Measurements from ENCODE around the gene TULP4.

TULP4 gene

DNA sequence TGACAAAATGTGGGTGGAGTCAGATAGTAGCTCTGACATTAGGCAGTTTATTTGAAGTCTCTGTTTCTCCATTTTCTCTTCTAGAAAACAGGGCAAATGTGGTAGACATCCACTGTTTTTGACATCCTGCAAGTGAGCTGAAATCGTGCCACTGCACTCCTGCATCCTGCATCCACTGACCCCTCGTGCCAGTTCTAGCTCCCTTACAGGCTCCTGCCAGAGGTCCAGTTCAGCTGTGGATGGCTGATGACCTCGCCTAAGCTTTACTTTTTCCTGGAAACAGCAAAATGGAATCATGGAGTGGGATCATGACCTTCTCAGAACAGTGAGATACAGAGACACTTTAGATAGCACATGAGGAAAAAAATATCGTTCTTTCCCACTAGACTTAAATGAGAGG is 58.5 kb downstream of the TULP4 start:
- CTCF ChIA-PET: interaction anchor here (1.0 to 1.1 kb wide), 2 partner anchors 16 to 17 kb away, joined by 3 to 5 read pairs; no protein-coding TSS in a partner anchor
- TF ChIP-seq, protein P1, sequence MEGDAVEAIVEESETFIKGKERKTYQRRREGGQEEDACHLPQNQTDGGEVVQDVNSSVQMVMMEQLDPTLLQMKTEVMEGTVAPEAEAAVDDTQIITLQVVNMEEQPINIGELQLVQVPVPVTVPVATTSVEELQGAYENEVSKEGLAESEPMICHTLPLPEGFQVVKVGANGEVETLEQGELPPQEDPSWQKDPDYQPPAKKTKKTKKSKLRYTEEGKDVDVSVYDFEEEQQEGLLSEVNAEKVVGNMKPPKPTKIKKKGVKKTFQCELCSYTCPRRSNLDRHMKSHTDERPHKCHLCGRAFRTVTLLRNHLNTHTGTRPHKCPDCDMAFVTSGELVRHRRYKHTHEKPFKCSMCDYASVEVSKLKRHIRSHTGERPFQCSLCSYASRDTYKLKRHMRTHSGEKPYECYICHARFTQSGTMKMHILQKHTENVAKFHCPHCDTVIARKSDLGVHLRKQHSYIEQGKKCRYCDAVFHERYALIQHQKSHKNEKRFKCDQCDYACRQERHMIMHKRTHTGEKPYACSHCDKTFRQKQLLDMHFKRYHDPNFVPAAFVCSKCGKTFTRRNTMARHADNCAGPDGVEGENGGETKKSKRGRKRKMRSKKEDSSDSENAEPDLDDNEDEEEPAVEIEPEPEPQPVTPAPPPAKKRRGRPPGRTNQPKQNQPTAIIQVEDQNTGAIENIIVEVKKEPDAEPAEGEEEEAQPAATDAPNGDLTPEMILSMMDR (IDR thresholded peaks at IDR 0.05; ENCODE audit: control extremely low read depth, extremely low read depth, low read depth, missing control alignments): no peak
- no peak for DNase-seq (ENCODE audit: extremely low spot score)
- POLR2A ChIA-PET: no interaction called here

DNA sequence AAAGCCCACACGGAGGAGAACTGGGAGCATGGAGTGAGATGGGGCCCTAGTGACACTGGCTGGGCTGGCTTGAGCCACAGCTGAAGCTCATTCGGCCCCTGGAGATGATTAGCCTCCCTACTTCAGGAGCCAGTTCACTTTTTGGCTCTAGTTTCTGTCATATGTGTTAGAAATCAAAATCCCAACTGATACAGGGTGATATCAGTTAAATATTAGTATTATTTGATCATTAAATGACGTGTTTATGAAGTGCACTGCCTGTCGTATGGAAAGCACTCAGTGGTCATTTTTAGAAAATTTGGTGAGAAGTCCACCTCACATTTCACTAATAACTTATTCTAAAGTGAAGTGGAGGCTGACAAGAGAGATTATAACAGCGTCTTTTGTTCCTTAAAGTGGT is 59.0 kb downstream of the TULP4 start:
- CTCF ChIA-PET: interaction anchor here (1.0 to 1.1 kb wide), 2 partner anchors 16 kb away, joined by 3 to 5 read pairs; no protein-coding TSS in a partner anchor
- no peak for DNase-seq (ENCODE audit: extremely low spot score)
- POLR2A ChIA-PET: no interaction called here
- TF ChIP-seq, protein P1 (IDR thresholded peaks at IDR 0.05; ENCODE audit: control extremely low read depth, extremely low read depth, low read depth, missing control alignments): no peak

- ChIA-PET POLR2A (no interaction called here), CTCF (interaction anchor here (1.2 to 1.6 kb wide), 4 partner anchors 10 to 15 kb away, joined by 3 to 4 read pairs (median 4); no protein-coding TSS in a partner anchor)
- TF ChIP-seq, protein P1 (IDR thresholded peaks at IDR 0.05; ENCODE audit: control extremely low read depth, extremely low read depth, low read depth, missing control alignments): no peak
These were observed 60.3 kb downstream of the TULP4 start for GRCh38 chr6:158372574-158372973.

GRCh38 chr6:158373214-158373613 is 60.9 kb downstream of the TULP4 start:
- CTCF ChIA-PET: interaction anchor here (1.2 to 1.7 kb wide), 4 partner anchors 9 to 15 kb away, joined by 3 to 5 read pairs (median 4); no protein-coding TSS in a partner anchor
- TF ChIP-seq, protein P1 (IDR thresholded peaks at IDR 0.05; ENCODE audit: control extremely low read depth, extremely low read depth, low read depth, missing control alignments): no peak
- no peak for DNase-seq (ENCODE audit: extremely low spot score)
- POLR2A ChIA-PET: no interaction called here

More at GRCh38 chr6:158372574-158372973, 60.3 kb downstream of the TULP4 start:
- no peak for DNase-seq (ENCODE audit: extremely low spot score)

DNA sequence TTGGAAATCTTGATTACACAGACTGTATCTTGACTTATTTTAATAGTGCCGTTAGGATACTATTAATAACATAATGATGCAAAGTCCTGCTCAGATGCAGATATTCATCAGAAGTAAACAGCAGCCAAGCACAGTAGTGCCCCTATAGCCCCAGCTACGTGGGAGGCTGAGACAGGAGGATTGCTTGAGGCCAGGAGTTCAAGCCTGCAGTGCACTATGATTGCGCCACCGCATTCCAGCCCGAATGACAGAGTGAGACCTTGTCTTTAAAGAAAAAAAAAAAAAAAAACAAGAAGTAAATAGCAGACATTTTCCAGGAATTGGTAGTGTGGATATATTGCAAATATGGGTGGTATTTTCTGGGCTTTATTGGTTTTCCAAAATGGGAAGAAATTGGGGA is 61.8 kb downstream of the TULP4 start:
- no peak for DNase-seq (ENCODE audit: extremely low spot score)
- CTCF ChIA-PET: interaction anchor here (1.7 kb wide), 1 partner anchor 12 kb away, joined by 5 read pairs; no protein-coding TSS in a partner anchor
- TF ChIP-seq, protein P1 (IDR thresholded peaks at IDR 0.05; ENCODE audit: control extremely low read depth, extremely low read depth, low read depth, missing control alignments): no peak
- POLR2A ChIA-PET: no interaction called here

GRCh38 chr6:158376631-158377081 is 64.4 kb downstream of the TULP4 start:
- DNase-seq (ENCODE audit: extremely low spot score): no peak
- TF ChIP-seq, protein P1 (IDR thresholded peaks at IDR 0.05; ENCODE audit: control extremely low read depth, extremely low read depth, low read depth, missing control alignments): no peak
- ChIA-PET POLR2A (no interaction called here), CTCF (no interaction called here)

All from GM10248 (cell line).